Kidney epithelial cell (primary cell): ENCODE results near the gene DEDD. TPM values are rescaled to one million over a fixed set of nuclear protein-coding genes. Genes with fewer than 3 reads are reported as not detected.
A peak's percentile ranks its signal among the peaks of the same experiment; 100 is the strongest.

Source experiments
- DNase-seq: peaks from one replicate; pipeline ENCODE4 v3.0.0-alpha.2; 2010; ENCODE audit warnings: low read depth
- H3K27me3 ChIP-seq: 2 replicates; pipeline ENCODE4 v1.6.0; 2011; ENCODE audit warnings: low read length; ENCODE audit not compliant: control insufficient read depth, insufficient read depth
- H3K36me3 ChIP-seq: 2 replicates; pipeline ENCODE4 v1.5.1; 2011; ENCODE audit warnings: low read length; ENCODE audit not compliant: control insufficient read depth, insufficient read depth
- H3K4me3 ChIP-seq: 2 replicates; pipeline ENCODE4 v1.5.1; 2011; ENCODE audit warnings: low read depth, mild to moderate bottlenecking, control low read depth, low read length
- CTCF ChIP-seq: IDR thresholded peaks from 2 replicates; pipeline ENCODE4 v1.5.1; 2011; ENCODE audit warnings: mild to moderate bottlenecking, moderate library complexity, low read length, control low read depth, inconsistent platforms; ENCODE audit not compliant: insufficient read depth, poor library complexity, severe bottlenecking
- total RNA-seq: library from RNA; depleted of rRNA; stranded (reverse); fragments of >200 nt; gene quantifications from 2 replicates; pipeline ENCODE4 v1.2.3, GENCODE V29; 2015

DEDD gene
- total RNA-seq, 1 donor from 2014 or later = 42.1 TPM

GRCh38 chr1:161157867-161158266 is 25.4 kb upstream of the DEDD start:
- peaks cover 1% of the 10 kb centered on the region for H3K36me3 ChIP-seq
- no peak overlapping the region for H3K4me3 ChIP-seq
- no peak for TF ChIP-seq CTCF
- H3K27me3 ChIP-seq = no peaks in the 10 kb centered on the region
- no peak for DNase-seq

- peaks cover 1% of the 10 kb centered on the region for H3K36me3 ChIP-seq
- H3K4me3 ChIP-seq = peak within 1 kb of the TSS; percentile 83
- DNase-seq = no peak
- TF ChIP-seq CTCF = no peak
- no peaks in the 10 kb centered on the region for H3K27me3 ChIP-seq
These were observed 21.3 kb upstream of the DEDD start, which contains the start of gene UFC1 for GRCh38 chr1:161153682-161154337. UFC1 (plus strand) TSS chr1:161153978; CDS start chr1:161153998, 20 bp downstream.

- H3K27me3 ChIP-seq = no peaks in the 10 kb centered on the region
These were observed 20.7 kb upstream of the DEDD start for GRCh38 chr1:161153176-161153575.

GRCh38 chr1:161145832-161146231 is 13.4 kb upstream of the DEDD start:
- no peak for DNase-seq
- Histone ChIP-seq H3K36me3 (no peaks in the 10 kb centered on the region), H3K27me3 (no peaks in the 10 kb centered on the region), H3K4me3 (no peak overlapping the region)
- no peak for TF ChIP-seq CTCF

More at GRCh38 chr1:161153176-161153575, 20.7 kb upstream of the DEDD start:
- Histone ChIP-seq H3K36me3 (peaks cover 1% of the 10 kb centered on the region), H3K4me3 (peak overlapping the region; percentile 83)
- no peak for TF ChIP-seq CTCF
- no peak for DNase-seq

- DNase-seq = no peak
- Histone ChIP-seq H3K27me3 (no peaks in the 10 kb centered on the region), H3K36me3 (no peaks in the 10 kb centered on the region), H3K4me3 (no peak overlapping the region)
- no peak for TF ChIP-seq CTCF
These were observed 8.4 kb upstream of the DEDD start for GRCh38 chr1:161140755-161141400.

- H3K27me3 ChIP-seq = no peaks in the 10 kb centered on the region
- no peak for DNase-seq
- H3K4me3 ChIP-seq = no peak overlapping the region
- no peaks in the 10 kb centered on the region for H3K36me3 ChIP-seq
- TF ChIP-seq CTCF = peak; percentile 60
These were observed 7.3 kb upstream of the DEDD start for GRCh38 chr1:161139766-161140165.
